ENCODE measurements around the gene OPCML. TPM values are rescaled to one million over a fixed set of nuclear protein-coding genes. Genes with fewer than 3 reads are reported as not detected.

OPCML gene
- total RNA-seq, 1 donor from 2014 or later: 1.7 TPM

- no peaks in the 10 kb centered on the region for H3K36me3 Mint-ChIP-seq (ENCODE audit: insufficient read depth)
- H3K27ac Mint-ChIP-seq: no peak overlapping the region
- peaks cover 1% of the 10 kb centered on the region for H3K4me1 Mint-ChIP-seq (ENCODE audit: low read depth)
- H3K27me3 Mint-ChIP-seq: peaks cover 73% of the 10 kb centered on the region
- H3K9me3 Mint-ChIP-seq (ENCODE audit: low read depth): no peaks in the 10 kb centered on the region
- no peak for DNase-seq (ENCODE audit: low spot score, unreplicated experiment)
- TF ChIP-seq CTCF (IDR thresholded peaks at IDR 0.05; ENCODE audit: unreplicated experiment): no peak
- no peak overlapping the region for H3K4me3 Mint-ChIP-seq (ENCODE audit: low read depth)
Observed at GRCh38 chr11:133023232-133023631, 509.1 kb downstream of the OPCML start.

GRCh38 chr11:133021553-133021952 is 510.7 kb downstream of the OPCML start:
- peaks cover 1% of the 10 kb centered on the region for H3K4me1 Mint-ChIP-seq (ENCODE audit: low read depth)
- no peaks in the 10 kb centered on the region for H3K36me3 Mint-ChIP-seq (ENCODE audit: insufficient read depth)
- no peaks in the 10 kb centered on the region for H3K9me3 Mint-ChIP-seq (ENCODE audit: low read depth)
- H3K4me3 Mint-ChIP-seq (ENCODE audit: low read depth): no peak overlapping the region
- no peak for TF ChIP-seq CTCF (IDR thresholded peaks at IDR 0.05; ENCODE audit: unreplicated experiment)
- no peak overlapping the region for H3K27ac Mint-ChIP-seq
- DNase-seq (ENCODE audit: low spot score, unreplicated experiment): no peak
- H3K27me3 Mint-ChIP-seq: peaks cover 85% of the 10 kb centered on the region

- peaks cover 1% of the 10 kb centered on the region for H3K4me1 Mint-ChIP-seq (ENCODE audit: low read depth)
- no peaks in the 10 kb centered on the region for H3K36me3 Mint-ChIP-seq (ENCODE audit: insufficient read depth)
- peaks cover 97% of the 10 kb centered on the region for H3K27me3 Mint-ChIP-seq
- no peak overlapping the region for H3K4me3 Mint-ChIP-seq (ENCODE audit: low read depth)
- no peak for DNase-seq (ENCODE audit: low spot score, unreplicated experiment)
- H3K9me3 Mint-ChIP-seq (ENCODE audit: low read depth): no peaks in the 10 kb centered on the region
- H3K27ac Mint-ChIP-seq: no peak overlapping the region
- no peak for TF ChIP-seq CTCF (IDR thresholded peaks at IDR 0.05; ENCODE audit: unreplicated experiment)
Observed at GRCh38 chr11:133020372-133020714, 512.0 kb downstream of the OPCML start.

GRCh38 chr11:133019545-133020371 is 512.5 kb downstream of the OPCML start:
- Mint-ChIP-seq H3K27me3 (peaks cover 98% of the 10 kb centered on the region), H3K27ac (no peak overlapping the region)

GRCh38 chr11:133015457-133015856 is 516.8 kb downstream of the OPCML start:
- Mint-ChIP-seq H3K4me1 (ENCODE audit: low read depth) (peaks cover 7% of the 10 kb centered on the region), H3K36me3 (ENCODE audit: insufficient read depth) (no peaks in the 10 kb centered on the region), H3K9me3 (ENCODE audit: low read depth) (no peaks in the 10 kb centered on the region), H3K27me3 (peaks cover 87% of the 10 kb centered on the region), H3K4me3 (ENCODE audit: low read depth) (no peak overlapping the region), H3K27ac (no peak overlapping the region)
- no peak for TF ChIP-seq CTCF (IDR thresholded peaks at IDR 0.05; ENCODE audit: unreplicated experiment)
- DNase-seq (ENCODE audit: low spot score, unreplicated experiment): no peak

More at GRCh38 chr11:133019545-133020371, 512.5 kb downstream of the OPCML start:
- peaks cover 1% of the 10 kb centered on the region for H3K4me1 Mint-ChIP-seq (ENCODE audit: low read depth)
- no peak for DNase-seq (ENCODE audit: low spot score, unreplicated experiment)
- no peak for TF ChIP-seq CTCF (IDR thresholded peaks at IDR 0.05; ENCODE audit: unreplicated experiment)
- H3K36me3 Mint-ChIP-seq (ENCODE audit: insufficient read depth): no peaks in the 10 kb centered on the region
- H3K9me3 Mint-ChIP-seq (ENCODE audit: low read depth): no peaks in the 10 kb centered on the region
- H3K4me3 Mint-ChIP-seq (ENCODE audit: low read depth): no peak overlapping the region
